ENCODE measurements around the gene PALM3.

DNA sequence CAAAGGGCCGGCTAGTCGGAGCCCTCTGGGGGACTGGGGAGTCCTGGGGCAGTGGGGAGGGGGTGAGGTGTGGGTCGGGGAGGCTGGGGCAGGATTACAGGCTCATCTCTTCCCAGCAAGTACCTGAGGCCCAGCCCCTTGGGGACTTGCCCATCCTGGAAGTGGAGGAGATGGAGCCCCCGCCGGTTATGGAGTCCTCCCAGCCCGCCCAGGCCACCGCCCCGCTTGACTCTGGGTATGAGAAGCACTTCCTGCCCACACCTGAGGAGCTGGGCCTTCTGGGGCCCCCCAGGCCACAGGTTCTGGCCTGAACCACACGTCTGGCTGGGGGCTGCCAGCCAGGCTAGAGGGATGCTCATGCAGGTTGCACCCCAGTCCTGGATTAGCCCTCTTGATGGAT, 9.9 kb downstream of the PALM3 start:
- no peak for TF ChIP-seq POLR2A (IDR thresholded peaks at IDR 0.05; ENCODE audit: low read length)
- TF ChIP-seq GATA1 (IDR thresholded peaks at IDR 0.05; ENCODE audit: low read depth, low read length): no peak
